ENCODE results near the gene TEP1.

The TEP1 gene

GRCh38 chr14:20384886-20385285 lies 28.4 kb downstream of the TEP1 start:
- TF ChIP-seq, protein P1, sequence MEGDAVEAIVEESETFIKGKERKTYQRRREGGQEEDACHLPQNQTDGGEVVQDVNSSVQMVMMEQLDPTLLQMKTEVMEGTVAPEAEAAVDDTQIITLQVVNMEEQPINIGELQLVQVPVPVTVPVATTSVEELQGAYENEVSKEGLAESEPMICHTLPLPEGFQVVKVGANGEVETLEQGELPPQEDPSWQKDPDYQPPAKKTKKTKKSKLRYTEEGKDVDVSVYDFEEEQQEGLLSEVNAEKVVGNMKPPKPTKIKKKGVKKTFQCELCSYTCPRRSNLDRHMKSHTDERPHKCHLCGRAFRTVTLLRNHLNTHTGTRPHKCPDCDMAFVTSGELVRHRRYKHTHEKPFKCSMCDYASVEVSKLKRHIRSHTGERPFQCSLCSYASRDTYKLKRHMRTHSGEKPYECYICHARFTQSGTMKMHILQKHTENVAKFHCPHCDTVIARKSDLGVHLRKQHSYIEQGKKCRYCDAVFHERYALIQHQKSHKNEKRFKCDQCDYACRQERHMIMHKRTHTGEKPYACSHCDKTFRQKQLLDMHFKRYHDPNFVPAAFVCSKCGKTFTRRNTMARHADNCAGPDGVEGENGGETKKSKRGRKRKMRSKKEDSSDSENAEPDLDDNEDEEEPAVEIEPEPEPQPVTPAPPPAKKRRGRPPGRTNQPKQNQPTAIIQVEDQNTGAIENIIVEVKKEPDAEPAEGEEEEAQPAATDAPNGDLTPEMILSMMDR (IDR thresholded peaks at IDR 0.05) = no peak
- no peak overlapping the region for H3K27ac ChIP-seq

DNA sequence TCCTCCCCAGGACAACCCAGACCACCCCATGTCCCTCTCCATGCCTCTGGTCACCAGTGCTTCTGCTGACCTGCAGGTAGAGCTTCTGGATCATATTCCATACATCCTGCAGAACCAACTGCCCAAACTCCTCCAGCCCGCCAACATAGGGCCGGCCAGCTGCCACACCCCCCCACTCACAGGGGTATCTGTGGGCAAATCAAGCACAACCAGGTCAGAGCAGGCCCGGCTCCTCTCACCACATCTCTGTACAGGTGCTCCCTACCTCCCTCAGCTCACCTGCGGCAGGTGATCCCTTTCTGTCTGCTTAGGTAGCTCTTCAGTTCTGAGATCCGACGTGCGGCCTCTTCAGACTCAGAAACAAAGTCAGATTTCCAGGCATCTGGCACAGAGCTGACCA lies 29.0 kb downstream of the TEP1 start:
- no peak overlapping the region for H3K27ac ChIP-seq
- no peak for TF ChIP-seq ZFX (IDR thresholded peaks at IDR 0.05; ENCODE audit: borderline replicate concordance)
- TF ChIP-seq, protein P1 (IDR thresholded peaks at IDR 0.05) = no peak

GRCh38 chr14:20383636-20384035 lies 29.7 kb downstream of the TEP1 start:
- TF ChIP-seq, protein P1 (IDR thresholded peaks at IDR 0.05) = no peak
- no peak for TF ChIP-seq ZFX (IDR thresholded peaks at IDR 0.05; ENCODE audit: borderline replicate concordance)

DNA sequence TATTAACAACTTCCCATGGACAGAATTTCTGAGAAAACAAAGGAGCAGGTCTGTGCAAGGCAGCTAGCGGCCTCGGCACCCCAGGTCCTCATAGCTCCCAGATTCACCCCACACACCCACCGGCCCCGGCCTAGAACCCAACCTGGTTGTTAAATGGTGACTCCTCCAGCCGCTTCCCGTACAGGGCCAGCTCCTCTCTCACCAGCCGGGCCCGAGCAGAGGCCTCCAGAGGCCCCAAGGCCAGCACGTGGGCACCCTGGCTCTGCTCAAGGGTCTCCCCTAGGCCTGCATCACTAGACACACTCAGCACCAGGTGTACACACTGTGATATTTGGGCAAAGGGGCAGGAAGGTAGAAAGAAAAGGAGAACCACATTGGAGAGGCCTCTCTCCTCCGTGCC lies 30.3 kb downstream of the TEP1 start:
- no peak overlapping the region for H3K27ac ChIP-seq
- TF ChIP-seq ZFX (IDR thresholded peaks at IDR 0.05; ENCODE audit: borderline replicate concordance) = no peak
- TF ChIP-seq, protein P1 (IDR thresholded peaks at IDR 0.05) = no peak

More at GRCh38 chr14:20383636-20384035, 29.7 kb downstream of the TEP1 start:
- no peak overlapping the region for H3K27ac ChIP-seq

GRCh38 chr14:20382526-20382925 lies 30.8 kb downstream of the TEP1 start:
- TF ChIP-seq, protein P1 (IDR thresholded peaks at IDR 0.05) = no peak
- no peak for TF ChIP-seq ZFX (IDR thresholded peaks at IDR 0.05; ENCODE audit: borderline replicate concordance)
- H3K27ac ChIP-seq = no peak overlapping the region

DNA sequence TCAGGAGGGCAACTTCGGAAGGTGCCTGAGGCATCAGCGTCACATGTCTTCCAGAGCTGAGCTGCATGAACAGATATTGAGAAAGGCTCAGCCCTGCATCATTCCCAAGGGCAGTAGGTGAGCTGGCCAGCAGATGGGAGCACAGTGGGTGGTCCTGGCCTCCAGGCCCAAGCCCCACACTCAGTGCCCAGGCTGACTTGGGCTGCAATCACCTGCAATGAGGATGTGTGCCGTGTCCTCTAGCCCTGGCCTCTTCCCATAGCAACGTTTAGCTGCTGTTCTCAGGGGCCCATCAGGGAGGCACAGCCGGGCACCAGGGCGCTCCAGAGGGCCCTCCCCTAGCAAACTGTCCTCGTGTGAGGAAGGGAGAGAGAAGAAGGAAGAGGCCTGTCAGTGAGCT lies 32.0 kb downstream of the TEP1 start:
- H3K27ac ChIP-seq = no peak overlapping the region
- TF ChIP-seq, protein P1 (IDR thresholded peaks at IDR 0.05) = no peak
- TF ChIP-seq ZFX (IDR thresholded peaks at IDR 0.05; ENCODE audit: borderline replicate concordance) = no peak

DNA sequence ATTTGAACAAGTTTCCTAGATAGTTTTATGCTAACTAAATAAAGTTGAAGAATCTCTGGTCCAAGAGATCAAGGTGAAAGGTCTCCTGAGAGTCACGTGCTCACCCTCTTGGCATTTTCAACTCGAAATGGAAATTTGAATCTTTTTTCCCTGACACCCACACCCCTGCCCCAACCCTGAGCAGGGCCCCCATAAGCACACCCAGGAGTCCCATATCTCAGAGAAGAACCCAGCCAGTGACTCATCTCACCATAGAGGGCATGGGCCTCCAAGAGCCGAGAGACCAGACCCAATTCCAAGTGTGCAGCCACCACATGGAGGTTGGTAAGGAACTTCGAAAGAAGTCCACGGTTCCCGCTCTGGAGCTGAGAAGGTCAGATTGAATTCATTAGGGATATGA lies 32.6 kb downstream of the TEP1 start:
- TF ChIP-seq ZFX (IDR thresholded peaks at IDR 0.05; ENCODE audit: borderline replicate concordance) = no peak
- TF ChIP-seq, protein P1 (IDR thresholded peaks at IDR 0.05) = no peak
- no peak overlapping the region for H3K27ac ChIP-seq
